ENCODE measurements around the gene TMEM229A.

The TMEM229A gene

DNA sequence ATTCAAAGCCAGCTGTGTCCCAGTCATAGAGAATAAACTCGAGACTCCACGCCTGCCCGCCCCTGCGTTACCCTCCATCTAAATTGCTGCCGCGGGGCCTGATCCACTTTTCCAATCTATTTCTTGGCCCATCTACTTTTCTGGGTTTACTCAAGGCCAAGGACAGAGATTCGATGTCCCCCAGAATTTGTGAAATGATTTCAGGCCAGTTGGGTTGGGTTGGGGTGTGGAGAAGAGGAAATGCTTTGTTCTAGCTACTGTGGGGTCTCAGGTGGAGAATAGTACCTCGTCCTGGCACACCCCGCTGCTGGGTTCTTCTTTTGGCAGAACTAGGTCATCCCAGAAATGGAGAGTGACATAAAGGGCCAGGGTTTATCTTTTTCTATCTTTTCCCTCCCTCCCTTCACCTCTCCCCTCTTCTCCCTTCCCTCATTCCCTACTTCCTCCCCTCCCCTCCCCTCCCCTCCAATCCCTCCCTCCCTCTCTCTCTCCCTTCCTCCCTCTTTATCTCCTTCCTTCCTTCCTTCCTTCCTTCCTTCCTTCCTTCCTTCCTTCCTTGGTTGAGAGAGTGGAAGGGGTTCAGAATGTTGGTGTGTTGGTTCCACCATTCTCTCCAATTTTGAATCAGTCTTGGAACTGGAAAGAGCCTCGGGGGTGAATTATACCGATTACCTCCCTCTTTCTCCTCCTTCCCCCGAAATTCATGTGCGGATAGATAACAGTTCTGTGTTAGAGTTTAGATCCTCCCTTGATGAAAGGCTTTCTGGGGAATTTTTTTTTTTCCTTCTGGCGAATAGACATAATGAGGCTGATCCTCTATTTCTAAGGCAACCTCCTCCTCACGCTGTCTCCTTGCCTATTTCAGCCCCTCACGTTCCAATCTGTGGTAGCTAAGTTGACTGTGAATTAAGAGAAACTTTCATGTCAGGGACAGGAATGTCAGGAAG lies 1.2 kb upstream of the TMEM229A start:
- no peaks in the 10 kb centered on the region for H3K79me2 ChIP-seq (ENCODE audit: insufficient read depth, low read length)
- no peak overlapping the region for H3K4me3 ChIP-seq (ENCODE audit: low read length, poor library complexity, severe bottlenecking)
- H3F3A ChIP-seq (ENCODE audit: low read depth): no peaks in the 10 kb centered on the region
- no peak overlapping the region for H2AFZ ChIP-seq (ENCODE audit: low read length)
- no peaks in the 10 kb centered on the region for H3K4me1 ChIP-seq (ENCODE audit: insufficient read depth, low read length, poor library complexity, severe bottlenecking)
- TF ChIP-seq, protein P1, sequence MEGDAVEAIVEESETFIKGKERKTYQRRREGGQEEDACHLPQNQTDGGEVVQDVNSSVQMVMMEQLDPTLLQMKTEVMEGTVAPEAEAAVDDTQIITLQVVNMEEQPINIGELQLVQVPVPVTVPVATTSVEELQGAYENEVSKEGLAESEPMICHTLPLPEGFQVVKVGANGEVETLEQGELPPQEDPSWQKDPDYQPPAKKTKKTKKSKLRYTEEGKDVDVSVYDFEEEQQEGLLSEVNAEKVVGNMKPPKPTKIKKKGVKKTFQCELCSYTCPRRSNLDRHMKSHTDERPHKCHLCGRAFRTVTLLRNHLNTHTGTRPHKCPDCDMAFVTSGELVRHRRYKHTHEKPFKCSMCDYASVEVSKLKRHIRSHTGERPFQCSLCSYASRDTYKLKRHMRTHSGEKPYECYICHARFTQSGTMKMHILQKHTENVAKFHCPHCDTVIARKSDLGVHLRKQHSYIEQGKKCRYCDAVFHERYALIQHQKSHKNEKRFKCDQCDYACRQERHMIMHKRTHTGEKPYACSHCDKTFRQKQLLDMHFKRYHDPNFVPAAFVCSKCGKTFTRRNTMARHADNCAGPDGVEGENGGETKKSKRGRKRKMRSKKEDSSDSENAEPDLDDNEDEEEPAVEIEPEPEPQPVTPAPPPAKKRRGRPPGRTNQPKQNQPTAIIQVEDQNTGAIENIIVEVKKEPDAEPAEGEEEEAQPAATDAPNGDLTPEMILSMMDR (conservative IDR thresholded peaks at IDR 0.05; ENCODE audit: low read length): no peak
- no peak for TF ChIP-seq EZH2phosphoT487 (IDR thresholded peaks at IDR 0.05; ENCODE audit: borderline replicate concordance)
- no peaks in the 10 kb centered on the region for H3K27me3 ChIP-seq (ENCODE audit: insufficient read depth, low read length, poor library complexity, severe bottlenecking)
- H3K9me2 ChIP-seq (replicated peaks; ENCODE audit: low read depth, low read length): no peaks in the 10 kb centered on the region
- no peaks in the 10 kb centered on the region for H3K36me3 ChIP-seq (ENCODE audit: insufficient read depth, low read length)
- no peaks in the 10 kb centered on the region for H3K9me3 ChIP-seq (ENCODE audit: insufficient read depth, low read depth, low read length)
- no peak overlapping the region for H3K4me2 ChIP-seq (ENCODE audit: low read depth, low read length, poor library complexity, severe bottlenecking)
- no peak overlapping the region for H3K9ac ChIP-seq (ENCODE audit: low read depth, low read length, poor library complexity, severe bottlenecking)
- no peaks in the 10 kb centered on the region for H4K20me1 ChIP-seq (ENCODE audit: insufficient read depth, low read length, poor library complexity, severe bottlenecking)

DNA sequence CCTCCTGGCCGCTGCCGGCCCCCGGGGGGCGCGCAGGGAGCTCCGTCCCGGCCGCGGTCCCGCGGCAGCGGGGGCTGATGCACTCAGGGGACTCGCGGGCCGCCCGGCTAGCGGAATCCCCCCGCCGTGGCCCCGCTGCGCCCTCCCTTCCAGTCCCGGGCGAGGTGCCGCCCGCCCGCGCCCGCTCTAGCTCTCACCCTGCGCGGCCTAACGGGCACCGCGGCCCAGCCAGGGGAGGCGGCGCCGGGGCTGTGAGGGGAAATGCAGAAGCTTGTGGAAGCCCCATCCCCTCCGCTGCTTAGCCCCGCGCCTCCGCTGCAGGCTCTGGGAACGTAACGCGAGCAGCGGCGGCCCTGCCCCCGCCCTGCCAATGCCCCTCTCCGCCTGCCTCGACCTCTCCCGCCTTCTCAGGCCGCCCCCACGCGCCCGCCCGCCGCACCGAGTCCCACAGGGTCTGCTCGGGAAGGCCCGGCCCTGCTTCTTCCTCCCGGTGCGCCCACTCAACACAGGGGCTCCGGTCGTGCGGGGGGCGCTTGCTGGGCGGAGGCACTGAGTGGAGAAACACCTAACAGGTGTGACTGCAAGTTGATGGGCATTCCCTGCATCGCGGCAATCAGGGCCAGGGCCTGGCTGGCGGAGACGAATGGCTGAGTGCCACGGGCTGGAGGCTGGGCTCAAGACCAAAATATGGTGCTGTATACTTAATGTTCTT lies 384 bp upstream of the TMEM229A start:
- Histone ChIP-seq H4K20me1 (ENCODE audit: insufficient read depth, low read length, poor library complexity, severe bottlenecking) (no peaks in the 10 kb centered on the region), H3K9ac (ENCODE audit: low read depth, low read length, poor library complexity, severe bottlenecking) (no peak overlapping the region), H3K4me3 (ENCODE audit: low read length, poor library complexity, severe bottlenecking) (no peak overlapping the region), H3K9me2 (replicated peaks; ENCODE audit: low read depth, low read length) (no peaks in the 10 kb centered on the region), H3F3A (ENCODE audit: low read depth) (no peaks in the 10 kb centered on the region), H3K36me3 (ENCODE audit: insufficient read depth, low read length) (no peaks in the 10 kb centered on the region), H3K27me3 (ENCODE audit: insufficient read depth, low read length, poor library complexity, severe bottlenecking) (no peaks in the 10 kb centered on the region), H3K9me3 (ENCODE audit: insufficient read depth, low read depth, low read length) (no peaks in the 10 kb centered on the region), H3K4me1 (ENCODE audit: insufficient read depth, low read length, poor library complexity, severe bottlenecking) (no peaks in the 10 kb centered on the region), H2AFZ (ENCODE audit: low read length) (no peak overlapping the region), H3K4me2 (ENCODE audit: low read depth, low read length, poor library complexity, severe bottlenecking) (no peak overlapping the region), H3K79me2 (ENCODE audit: insufficient read depth, low read length) (no peaks in the 10 kb centered on the region)
- TF ChIP-seq, protein P1 (conservative IDR thresholded peaks at IDR 0.05; ENCODE audit: low read length): no peak
- no peak for TF ChIP-seq EZH2phosphoT487 (IDR thresholded peaks at IDR 0.05; ENCODE audit: borderline replicate concordance)

DNA sequence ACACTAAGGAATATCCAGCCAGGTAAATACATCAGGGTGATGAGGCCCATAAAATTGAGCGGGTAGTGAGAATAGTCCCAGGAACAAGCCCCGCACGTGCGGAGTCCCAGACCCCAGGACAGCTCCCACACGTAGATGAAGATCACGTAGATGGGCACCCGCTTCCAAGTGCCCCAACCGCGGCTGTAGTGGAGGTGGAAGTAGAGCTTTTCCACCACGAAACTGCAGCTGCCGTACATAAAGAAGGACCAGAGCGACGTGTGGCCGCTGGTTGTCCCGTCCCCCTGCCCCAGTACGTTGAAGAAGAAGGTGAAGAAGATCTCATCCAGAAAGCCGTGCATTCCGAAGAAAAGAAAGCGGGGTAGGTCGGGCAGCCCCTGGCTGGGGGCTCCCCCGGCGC lies 948 bp downstream of the TMEM229A start:
- Histone ChIP-seq H3K4me2 (ENCODE audit: low read depth, low read length, poor library complexity, severe bottlenecking) (no peak overlapping the region), H2AFZ (ENCODE audit: low read length) (no peak overlapping the region), H3K36me3 (ENCODE audit: insufficient read depth, low read length) (no peaks in the 10 kb centered on the region), H3K9ac (ENCODE audit: low read depth, low read length, poor library complexity, severe bottlenecking) (no peak overlapping the region), H3K27me3 (ENCODE audit: insufficient read depth, low read length, poor library complexity, severe bottlenecking) (no peaks in the 10 kb centered on the region), H3K9me3 (ENCODE audit: insufficient read depth, low read depth, low read length) (no peaks in the 10 kb centered on the region), H3K79me2 (ENCODE audit: insufficient read depth, low read length) (no peaks in the 10 kb centered on the region), H3K4me1 (ENCODE audit: insufficient read depth, low read length, poor library complexity, severe bottlenecking) (no peaks in the 10 kb centered on the region), H3K9me2 (replicated peaks; ENCODE audit: low read depth, low read length) (no peaks in the 10 kb centered on the region), H3K4me3 (ENCODE audit: low read length, poor library complexity, severe bottlenecking) (no peak overlapping the region), H3F3A (ENCODE audit: low read depth) (no peaks in the 10 kb centered on the region), H4K20me1 (ENCODE audit: insufficient read depth, low read length, poor library complexity, severe bottlenecking) (no peaks in the 10 kb centered on the region)
- no peak for TF ChIP-seq EZH2phosphoT487 (IDR thresholded peaks at IDR 0.05; ENCODE audit: borderline replicate concordance)
- TF ChIP-seq, protein P1 (conservative IDR thresholded peaks at IDR 0.05; ENCODE audit: low read length): no peak
